ENCODE data around the gene DYNLL1. TPM values are rescaled to one million over a fixed set of nuclear protein-coding genes. Genes with fewer than 3 reads are reported as not detected.

Gene DYNLL1
- total and polyA plus RNA-seq, 2 of the 4 experiments (the other 2 are of a cell fraction) = 663 to 696 TPM

- POLR2A ChIA-PET (ENCODE audit: unreplicated experiment) = no interaction called here
Observed at GRCh38 chr12:120475643-120476042, 20.3 kb upstream of the DYNLL1 start.

More at GRCh38 chr12:120475643-120476042, 20.3 kb upstream of the DYNLL1 start:
- Histone ChIP-seq H3K9me3 (ENCODE audit: control insufficient read depth, insufficient read depth, low read length) (no peaks in the 10 kb centered on the region), H3K9me1 (ENCODE audit: insufficient read depth, low read length) (peaks cover 4% of the 10 kb centered on the region; the same call in 1 of the 2 replicates), H3K4me3 (ENCODE audit: insufficient read depth, low read depth, low read length) (no peak overlapping the region), H3K27me3 (ENCODE audit: control insufficient read depth, insufficient read depth, low read length) (no peaks in the 10 kb centered on the region), H3K4me1 (ENCODE audit: control insufficient read depth, insufficient read depth, low read length) (no peaks in the 10 kb centered on the region; the same call in 1 of the 2 replicates), H3K4me2 (ENCODE audit: low read depth, low read length) (no peak overlapping the region), H2AFZ (replicated peaks; ENCODE audit: low read length, poor library complexity) (no peak overlapping the region), H3K18ac (ENCODE audit: low read depth, low read length) (no peak overlapping the region), H3K9ac (ENCODE audit: low read depth, low read length) (no peak overlapping the region), H3K36me3 (ENCODE audit: control insufficient read depth, insufficient read depth, low read length) (no peaks in the 10 kb centered on the region), H3K23ac (ENCODE audit: low read depth, low read length) (no peak overlapping the region), H3K4ac (ENCODE audit: low read depth, low read length) (no peak overlapping the region), H2AK9ac (replicated peaks; ENCODE audit: low read depth, low read length, poor library complexity) (no peak overlapping the region), H4K5ac (ENCODE audit: low read depth, low read length) (no peak overlapping the region; the same call in 1 of the 2 replicates), H3K14ac (replicated peaks; ENCODE audit: low read depth, low read length) (no peak overlapping the region), H2BK20ac (ENCODE audit: low read depth, low read length) (no peak overlapping the region), H3K56ac (ENCODE audit: extremely low read depth, insufficient read depth, low read length) (no peak overlapping the region), H2BK120ac (ENCODE audit: low read depth, low read length) (no peak overlapping the region), H2AK5ac (ENCODE audit: low read depth, low read length) (no peak overlapping the region), H2BK5ac (ENCODE audit: low read depth, low read length, poor library complexity, severe bottlenecking) (no peak overlapping the region), H2BK15ac (ENCODE audit: low read depth, low read length) (no peak overlapping the region), H4K8ac (ENCODE audit: low read depth in 2 of 2, low read length in 2 of 2) (no peak overlapping the region; a peak in 1 of 4 replicates), H3K79me1 (ENCODE audit: low read depth in 1 of 2, low read length in 2 of 2) (peaks cover 12 to 41% of the 10 kb centered on the region in 2 experiments), H4K20me1 (ENCODE audit: insufficient read depth, low read length) (no peaks in the 10 kb centered on the region), H3K27ac (ENCODE audit: insufficient read depth, low read length) (no peak overlapping the region), H4K91ac (ENCODE audit: insufficient read depth, low read depth, low read length) (no peak overlapping the region)
- intact Hi-C loops (cut with micrococcal nuclease) = loop anchor here (2.0 kb wide), 1 partner anchor 19 kb away; no protein-coding TSS in a partner anchor
- dilution Hi-C loops (cut with HindIII; ENCODE audit: low sequenced_read_pairs, unreplicated experiment) = no loop called here
- TF ChIP-seq RAD21 (IDR thresholded peaks at IDR 0.05; ENCODE audit: low read length) = no peak
- no peak for TF ChIP-seq RFX5 (IDR thresholded peaks at IDR 0.05; ENCODE audit: low read depth, low read length)
- no peak for TF ChIP-seq MAFK (IDR thresholded peaks at IDR 0.05; ENCODE audit: low read depth, low read length)
- TF ChIP-seq MXI1 (IDR thresholded peaks at IDR 0.05; ENCODE audit: borderline replicate concordance, low read depth, low read length) = no peak
- no peak for TF ChIP-seq MAZ (IDR thresholded peaks at IDR 0.05; ENCODE audit: borderline replicate concordance, low read depth, low read length)
- no peak for TF ChIP-seq POLR2A (IDR thresholded peaks at IDR 0.05; ENCODE audit: low read depth, low read length)
- no peak for TF ChIP-seq SMC3 (IDR thresholded peaks at IDR 0.05; ENCODE audit: low read depth, low read length)
- in situ Hi-C loops (cut with MboI; ENCODE audit: low sequenced_read_pairs) = no loop called here
- BruUV-seq (replicated peaks) = no TSS peak
- WGBS, 2 experiments (ENCODE audit: extremely low coverage in 2 of 2, insufficient read length in 1 of 2) = no CpG with 5 or more reads among the region's 1 CpG
- DNase-seq (no peak), ATAC-seq (ENCODE audit: low read depth) (no peak)
- CTCF ChIA-PET = interaction anchor here (0.6 to 1.0 kb wide), 2 partner anchors 21 to 922 kb away, joined by 3 read pairs; no protein-coding TSS in a partner anchor

All from IMR-90 (cell line).